ENCODE results near the gene ADAM23. TPM values are rescaled to one million over a fixed set of nuclear protein-coding genes. Genes with fewer than 3 reads are reported as not detected.

The ADAM23 gene
- polyA plus RNA-seq, 1 of the 3 experiments (the other 2 are of a cell fraction) = 3.7 TPM

DNA sequence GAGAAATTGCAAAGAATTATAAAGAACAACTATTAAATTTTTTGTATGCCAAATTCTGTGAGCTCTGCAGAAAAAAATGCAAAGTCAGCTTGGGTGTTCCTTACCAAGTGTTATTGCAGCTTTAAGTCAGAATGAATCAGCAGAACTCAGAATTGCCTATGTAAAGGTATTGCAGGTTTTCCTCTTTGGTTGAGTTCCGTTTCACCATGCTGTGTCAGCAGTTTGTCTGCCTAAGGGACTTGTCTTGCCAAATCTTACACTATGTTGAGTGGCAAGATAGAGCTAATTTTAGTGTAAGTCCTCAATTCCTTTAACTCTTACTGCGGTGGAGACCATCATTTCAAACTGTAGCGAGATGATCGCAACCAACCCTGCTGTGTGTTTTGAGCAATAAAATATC, 38.8 kb downstream of the ADAM23 start:
- no peak overlapping the region for H3K27ac ChIP-seq (ENCODE audit: low read depth in 2 of 2, low read length in 1 of 2)
- 82% methylated on average over 4 of the region's 4 CpGs for WGBS (ENCODE audit: low lambda C conversion rate)
- H3K27me3 ChIP-seq (ENCODE audit: insufficient read depth) = no peaks in the 10 kb centered on the region
- TF ChIP-seq TCF12 (IDR thresholded peaks at IDR 0.05) (no peak), TAF1 (IDR thresholded peaks at IDR 0.05; ENCODE audit: borderline replicate concordance, low read depth, low read length) (no peak), RFX5 (IDR thresholded peaks at IDR 0.05; ENCODE audit: low read length) (no peak), GATA2 (CRISPR knock-in tag; IDR thresholded peaks at IDR 0.05) (no peak), MEF2A (IDR thresholded peaks at IDR 0.05; ENCODE audit: borderline replicate concordance, low read depth) (no peak), CHD2 (IDR thresholded peaks at IDR 0.05; ENCODE audit: low read length, partially characterized antibody) (no peak), NRF1 (IDR thresholded peaks at IDR 0.05; ENCODE audit: low read depth, low read length) (no peak), RCOR1 (IDR thresholded peaks at IDR 0.05; ENCODE audit: low read length) (no peak), POLR2AphosphoS5 (IDR thresholded peaks at IDR 0.05; ENCODE audit: low read depth, low read length) (no peak)
- TF ChIP-seq, protein P1, sequence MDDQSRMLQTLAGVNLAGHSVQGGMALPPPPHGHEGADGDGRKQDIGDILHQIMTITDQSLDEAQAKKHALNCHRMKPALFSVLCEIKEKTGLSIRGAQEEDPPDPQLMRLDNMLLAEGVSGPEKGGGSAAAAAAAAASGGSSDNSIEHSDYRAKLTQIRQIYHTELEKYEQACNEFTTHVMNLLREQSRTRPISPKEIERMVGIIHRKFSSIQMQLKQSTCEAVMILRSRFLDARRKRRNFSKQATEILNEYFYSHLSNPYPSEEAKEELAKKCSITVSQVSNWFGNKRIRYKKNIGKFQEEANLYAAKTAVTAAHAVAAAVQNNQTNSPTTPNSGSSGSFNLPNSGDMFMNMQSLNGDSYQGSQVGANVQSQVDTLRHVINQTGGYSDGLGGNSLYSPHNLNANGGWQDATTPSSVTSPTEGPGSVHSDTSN (IDR thresholded peaks at IDR 0.05) = no peak
- TF ChIP-seq, protein P2, sequence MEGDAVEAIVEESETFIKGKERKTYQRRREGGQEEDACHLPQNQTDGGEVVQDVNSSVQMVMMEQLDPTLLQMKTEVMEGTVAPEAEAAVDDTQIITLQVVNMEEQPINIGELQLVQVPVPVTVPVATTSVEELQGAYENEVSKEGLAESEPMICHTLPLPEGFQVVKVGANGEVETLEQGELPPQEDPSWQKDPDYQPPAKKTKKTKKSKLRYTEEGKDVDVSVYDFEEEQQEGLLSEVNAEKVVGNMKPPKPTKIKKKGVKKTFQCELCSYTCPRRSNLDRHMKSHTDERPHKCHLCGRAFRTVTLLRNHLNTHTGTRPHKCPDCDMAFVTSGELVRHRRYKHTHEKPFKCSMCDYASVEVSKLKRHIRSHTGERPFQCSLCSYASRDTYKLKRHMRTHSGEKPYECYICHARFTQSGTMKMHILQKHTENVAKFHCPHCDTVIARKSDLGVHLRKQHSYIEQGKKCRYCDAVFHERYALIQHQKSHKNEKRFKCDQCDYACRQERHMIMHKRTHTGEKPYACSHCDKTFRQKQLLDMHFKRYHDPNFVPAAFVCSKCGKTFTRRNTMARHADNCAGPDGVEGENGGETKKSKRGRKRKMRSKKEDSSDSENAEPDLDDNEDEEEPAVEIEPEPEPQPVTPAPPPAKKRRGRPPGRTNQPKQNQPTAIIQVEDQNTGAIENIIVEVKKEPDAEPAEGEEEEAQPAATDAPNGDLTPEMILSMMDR (IDR thresholded peaks at IDR 0.05) = no peak
- TF ChIP-seq, protein P3, sequence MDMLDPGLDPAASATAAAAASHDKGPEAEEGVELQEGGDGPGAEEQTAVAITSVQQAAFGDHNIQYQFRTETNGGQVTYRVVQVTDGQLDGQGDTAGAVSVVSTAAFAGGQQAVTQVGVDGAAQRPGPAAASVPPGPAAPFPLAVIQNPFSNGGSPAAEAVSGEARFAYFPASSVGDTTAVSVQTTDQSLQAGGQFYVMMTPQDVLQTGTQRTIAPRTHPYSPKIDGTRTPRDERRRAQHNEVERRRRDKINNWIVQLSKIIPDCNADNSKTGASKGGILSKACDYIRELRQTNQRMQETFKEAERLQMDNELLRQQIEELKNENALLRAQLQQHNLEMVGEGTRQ (IDR thresholded peaks at IDR 0.05; ENCODE audit: borderline replicate concordance, low read depth, low read length) = no peak
- no peak for DNase-seq
- H3K9ac ChIP-seq = no peak overlapping the region
- H3K36me3 ChIP-seq (replicated peaks in 1 of 2; ENCODE audit: control insufficient read depth in 1 of 2, insufficient read depth in 2 of 2, low read length in 1 of 2) = no peaks in the 10 kb centered on the region
- H3F3A ChIP-seq (replicated peaks; ENCODE audit: insufficient read depth) = no peaks in the 10 kb centered on the region
- H3K4me3 ChIP-seq (ENCODE audit: low read depth in 2 of 2, low read length in 1 of 2) = no peak overlapping the region
- ChIA-PET CTCF (no interaction called here), POLR2A (no interaction called here)
- H3K4me2 ChIP-seq = no peak overlapping the region
- no peaks in the 10 kb centered on the region for H4K20me1 ChIP-seq (ENCODE audit: insufficient read depth)
- no peak overlapping the region for H2AFZ ChIP-seq (ENCODE audit: low read depth)
- no peaks in the 10 kb centered on the region for H3K9me3 ChIP-seq
- peaks cover 0 to 8% of the 10 kb centered on the region in 2 experiments; a peak in 1 of 4 replicates for H3K4me1 ChIP-seq (ENCODE audit: control insufficient read depth in 1 of 2, insufficient read depth in 2 of 2, low read depth in 1 of 2, low read length in 1 of 2)
- no peaks in the 10 kb centered on the region for H3K9me2 ChIP-seq
- no peaks in the 10 kb centered on the region for H3K79me2 ChIP-seq (ENCODE audit: insufficient read depth)

DNA sequence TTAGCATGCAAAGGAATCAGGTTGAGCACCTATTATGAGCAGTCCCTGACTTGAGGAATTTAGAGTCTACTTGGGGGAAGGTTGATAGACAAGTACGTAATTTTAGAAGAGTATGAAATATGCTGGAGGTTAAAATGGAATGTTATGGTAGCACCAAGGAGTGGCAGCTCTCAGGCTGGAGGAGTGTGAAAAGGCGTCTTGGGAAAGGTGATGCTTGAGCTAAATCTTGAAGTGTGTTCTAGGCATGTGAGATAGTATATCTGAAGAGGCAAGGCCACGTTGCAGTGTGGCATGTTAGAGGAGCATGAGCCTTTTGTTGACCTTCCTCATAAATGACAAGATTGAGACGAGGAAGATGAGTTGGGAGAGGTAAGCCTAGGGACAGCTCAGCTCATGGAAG, 39.3 kb downstream of the ADAM23 start:
- Histone ChIP-seq H2AFZ (ENCODE audit: low read depth) (no peak overlapping the region), H3K79me2 (ENCODE audit: insufficient read depth) (no peaks in the 10 kb centered on the region), H3K9ac (no peak overlapping the region), H3K27ac (ENCODE audit: low read depth in 2 of 2, low read length in 1 of 2) (no peak overlapping the region), H3K36me3 (replicated peaks in 1 of 2; ENCODE audit: control insufficient read depth in 1 of 2, insufficient read depth in 2 of 2, low read length in 1 of 2) (no peaks in the 10 kb centered on the region), H3K27me3 (ENCODE audit: insufficient read depth) (no peaks in the 10 kb centered on the region), H3K9me3 (no peaks in the 10 kb centered on the region), H3K4me3 (ENCODE audit: low read depth in 2 of 2, low read length in 1 of 2) (no peak overlapping the region), H3K4me1 (ENCODE audit: control insufficient read depth in 1 of 2, insufficient read depth in 2 of 2, low read depth in 1 of 2, low read length in 1 of 2) (peaks cover 0 to 8% of the 10 kb centered on the region in 2 experiments; a peak in 1 of 4 replicates), H3F3A (replicated peaks; ENCODE audit: insufficient read depth) (no peaks in the 10 kb centered on the region), H3K4me2 (no peak overlapping the region), H3K9me2 (no peaks in the 10 kb centered on the region), H4K20me1 (ENCODE audit: insufficient read depth) (no peaks in the 10 kb centered on the region)
- TF ChIP-seq, protein P4, sequence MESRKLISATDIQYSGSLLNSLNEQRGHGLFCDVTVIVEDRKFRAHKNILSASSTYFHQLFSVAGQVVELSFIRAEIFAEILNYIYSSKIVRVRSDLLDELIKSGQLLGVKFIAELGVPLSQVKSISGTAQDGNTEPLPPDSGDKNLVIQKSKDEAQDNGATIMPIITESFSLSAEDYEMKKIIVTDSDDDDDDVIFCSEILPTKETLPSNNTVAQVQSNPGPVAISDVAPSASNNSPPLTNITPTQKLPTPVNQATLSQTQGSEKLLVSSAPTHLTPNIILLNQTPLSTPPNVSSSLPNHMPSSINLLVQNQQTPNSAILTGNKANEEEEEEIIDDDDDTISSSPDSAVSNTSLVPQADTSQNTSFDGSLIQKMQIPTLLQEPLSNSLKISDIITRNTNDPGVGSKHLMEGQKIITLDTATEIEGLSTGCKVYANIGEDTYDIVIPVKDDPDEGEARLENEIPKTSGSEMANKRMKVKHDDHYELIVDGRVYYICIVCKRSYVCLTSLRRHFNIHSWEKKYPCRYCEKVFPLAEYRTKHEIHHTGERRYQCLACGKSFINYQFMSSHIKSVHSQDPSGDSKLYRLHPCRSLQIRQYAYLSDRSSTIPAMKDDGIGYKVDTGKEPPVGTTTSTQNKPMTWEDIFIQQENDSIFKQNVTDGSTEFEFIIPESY (IDR thresholded peaks at IDR 0.05; ENCODE audit: borderline replicate concordance, low read depth) = no peak
- TF ChIP-seq, protein P5, sequence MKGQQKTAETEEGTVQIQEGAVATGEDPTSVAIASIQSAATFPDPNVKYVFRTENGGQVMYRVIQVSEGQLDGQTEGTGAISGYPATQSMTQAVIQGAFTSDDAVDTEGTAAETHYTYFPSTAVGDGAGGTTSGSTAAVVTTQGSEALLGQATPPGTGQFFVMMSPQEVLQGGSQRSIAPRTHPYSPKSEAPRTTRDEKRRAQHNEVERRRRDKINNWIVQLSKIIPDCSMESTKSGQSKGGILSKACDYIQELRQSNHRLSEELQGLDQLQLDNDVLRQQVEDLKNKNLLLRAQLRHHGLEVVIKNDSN (IDR thresholded peaks at IDR 0.05; ENCODE audit: borderline replicate concordance, low read depth) = no peak
- TF ChIP-seq, protein P6, sequence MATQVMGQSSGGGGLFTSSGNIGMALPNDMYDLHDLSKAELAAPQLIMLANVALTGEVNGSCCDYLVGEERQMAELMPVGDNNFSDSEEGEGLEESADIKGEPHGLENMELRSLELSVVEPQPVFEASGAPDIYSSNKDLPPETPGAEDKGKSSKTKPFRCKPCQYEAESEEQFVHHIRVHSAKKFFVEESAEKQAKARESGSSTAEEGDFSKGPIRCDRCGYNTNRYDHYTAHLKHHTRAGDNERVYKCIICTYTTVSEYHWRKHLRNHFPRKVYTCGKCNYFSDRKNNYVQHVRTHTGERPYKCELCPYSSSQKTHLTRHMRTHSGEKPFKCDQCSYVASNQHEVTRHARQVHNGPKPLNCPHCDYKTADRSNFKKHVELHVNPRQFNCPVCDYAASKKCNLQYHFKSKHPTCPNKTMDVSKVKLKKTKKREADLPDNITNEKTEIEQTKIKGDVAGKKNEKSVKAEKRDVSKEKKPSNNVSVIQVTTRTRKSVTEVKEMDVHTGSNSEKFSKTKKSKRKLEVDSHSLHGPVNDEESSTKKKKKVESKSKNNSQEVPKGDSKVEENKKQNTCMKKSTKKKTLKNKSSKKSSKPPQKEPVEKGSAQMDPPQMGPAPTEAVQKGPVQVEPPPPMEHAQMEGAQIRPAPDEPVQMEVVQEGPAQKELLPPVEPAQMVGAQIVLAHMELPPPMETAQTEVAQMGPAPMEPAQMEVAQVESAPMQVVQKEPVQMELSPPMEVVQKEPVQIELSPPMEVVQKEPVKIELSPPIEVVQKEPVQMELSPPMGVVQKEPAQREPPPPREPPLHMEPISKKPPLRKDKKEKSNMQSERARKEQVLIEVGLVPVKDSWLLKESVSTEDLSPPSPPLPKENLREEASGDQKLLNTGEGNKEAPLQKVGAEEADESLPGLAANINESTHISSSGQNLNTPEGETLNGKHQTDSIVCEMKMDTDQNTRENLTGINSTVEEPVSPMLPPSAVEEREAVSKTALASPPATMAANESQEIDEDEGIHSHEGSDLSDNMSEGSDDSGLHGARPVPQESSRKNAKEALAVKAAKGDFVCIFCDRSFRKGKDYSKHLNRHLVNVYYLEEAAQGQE (IDR thresholded peaks at IDR 0.05; ENCODE audit: low read depth, low read length) = no peak
- TF ChIP-seq RFX5 (IDR thresholded peaks at IDR 0.05; ENCODE audit: low read length) (no peak), NFIC (IDR thresholded peaks at IDR 0.05; ENCODE audit: borderline replicate concordance) (no peak), ELF1 (IDR thresholded peaks at IDR 0.05) (no peak)
- no peak for DNase-seq
- CTCF ChIA-PET = no interaction called here
- POLR2A ChIA-PET = no interaction called here
- 44% methylated on average over 4 of the region's 4 CpGs for WGBS (ENCODE audit: low lambda C conversion rate)

Measured in SK-N-SH (cell line).